Sigmoid colon (tissue), 3 donors: ENCODE results near the gene ESPNL.

ENCODE experiments used
- POLR2A ChIP-seq, 2 donors: fragments of 450-650 bp; IDR thresholded peaks; one replicate each; pipeline ENCODE4 v1.6.1; 2016; ENCODE audit warnings: antibody characterized with exemption in 2 of 2, mild to moderate bottlenecking in 2 of 2, moderate library complexity in 2 of 2
- TF ChIP-seq, protein P1 (sequence below), 4 experiments: fragments of 450-650 bp in 3 of 4; fragments of 200-600 bp in 1 of 4; IDR thresholded peaks; one replicate each; pipeline ENCODE4 v1.5.1; 2016 to 2019; ENCODE audit warnings: antibody characterized with exemption in 4 of 4, mild to moderate bottlenecking in 3 of 4, moderate library complexity in 2 of 4

GRCh38 chr2:238141541-238142318, 41.6 kb downstream of the ESPNL start:
- TF ChIP-seq, protein P1, sequence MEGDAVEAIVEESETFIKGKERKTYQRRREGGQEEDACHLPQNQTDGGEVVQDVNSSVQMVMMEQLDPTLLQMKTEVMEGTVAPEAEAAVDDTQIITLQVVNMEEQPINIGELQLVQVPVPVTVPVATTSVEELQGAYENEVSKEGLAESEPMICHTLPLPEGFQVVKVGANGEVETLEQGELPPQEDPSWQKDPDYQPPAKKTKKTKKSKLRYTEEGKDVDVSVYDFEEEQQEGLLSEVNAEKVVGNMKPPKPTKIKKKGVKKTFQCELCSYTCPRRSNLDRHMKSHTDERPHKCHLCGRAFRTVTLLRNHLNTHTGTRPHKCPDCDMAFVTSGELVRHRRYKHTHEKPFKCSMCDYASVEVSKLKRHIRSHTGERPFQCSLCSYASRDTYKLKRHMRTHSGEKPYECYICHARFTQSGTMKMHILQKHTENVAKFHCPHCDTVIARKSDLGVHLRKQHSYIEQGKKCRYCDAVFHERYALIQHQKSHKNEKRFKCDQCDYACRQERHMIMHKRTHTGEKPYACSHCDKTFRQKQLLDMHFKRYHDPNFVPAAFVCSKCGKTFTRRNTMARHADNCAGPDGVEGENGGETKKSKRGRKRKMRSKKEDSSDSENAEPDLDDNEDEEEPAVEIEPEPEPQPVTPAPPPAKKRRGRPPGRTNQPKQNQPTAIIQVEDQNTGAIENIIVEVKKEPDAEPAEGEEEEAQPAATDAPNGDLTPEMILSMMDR (IDR thresholded peaks at IDR 0.05): no peak
- no peak for TF ChIP-seq POLR2A (IDR thresholded peaks at IDR 0.05)
